HT1080 (cell line): ENCODE measurements around the gene FZR1. TPM values are rescaled to one million over a fixed set of nuclear protein-coding genes. Genes with fewer than 3 reads are reported as not detected.
"Not testable (repeated sequence)": the region's sequence is repeated elsewhere in the genome, so short reads cannot be mapped to it uniquely, and the experiment has no call there.

ENCODE experiments used
- DNase-seq: peaks from one replicate; pipeline ENCODE4 v3.0.0-alpha.2; 2015; ENCODE audit warnings: low read depth
- total RNA-seq: library from RNA; depleted of rRNA; stranded (reverse); fragments of >200 nt; shearing (Covaris generic); gene quantifications from 2 replicates; pipeline ENCODE4 v1.2.3, GENCODE V29; 2014

FZR1 gene
- total RNA-seq, 1 experiment from 2014 or later, result 73.5 TPM

GRCh38 chr19:3570606-3571011, 64.5 kb downstream of the FZR1 start:
- no peak for DNase-seq

GRCh38 chr19:3572132-3572854, 66.2 kb downstream of the FZR1 start:
- DNase-seq, result peak; percentile 100

DNA sequence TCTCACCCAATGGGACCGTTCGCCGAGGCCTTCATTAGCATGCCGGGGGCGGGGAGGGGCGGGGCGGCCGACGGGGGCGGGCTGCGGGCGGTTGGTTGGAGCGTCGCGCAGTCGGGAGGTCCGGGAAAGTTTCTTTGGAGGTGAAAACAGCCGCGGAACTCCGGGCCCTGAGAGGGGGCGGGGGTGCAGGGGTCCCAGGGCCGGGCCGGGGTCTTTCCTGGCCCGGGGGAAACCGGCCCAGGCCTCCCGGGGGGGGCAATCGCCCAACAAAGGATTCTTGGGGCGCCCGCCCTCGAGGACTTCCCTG, 66.7 kb downstream of the FZR1 start, which contains the start of gene HMG20B:
Gene HMG20B, plus strand, starts transcription at position 90 of the 307 bp plus-strand sequence. CDS start 366 bp downstream, outside the sequence.
- DNase-seq, result no peak

DNA sequence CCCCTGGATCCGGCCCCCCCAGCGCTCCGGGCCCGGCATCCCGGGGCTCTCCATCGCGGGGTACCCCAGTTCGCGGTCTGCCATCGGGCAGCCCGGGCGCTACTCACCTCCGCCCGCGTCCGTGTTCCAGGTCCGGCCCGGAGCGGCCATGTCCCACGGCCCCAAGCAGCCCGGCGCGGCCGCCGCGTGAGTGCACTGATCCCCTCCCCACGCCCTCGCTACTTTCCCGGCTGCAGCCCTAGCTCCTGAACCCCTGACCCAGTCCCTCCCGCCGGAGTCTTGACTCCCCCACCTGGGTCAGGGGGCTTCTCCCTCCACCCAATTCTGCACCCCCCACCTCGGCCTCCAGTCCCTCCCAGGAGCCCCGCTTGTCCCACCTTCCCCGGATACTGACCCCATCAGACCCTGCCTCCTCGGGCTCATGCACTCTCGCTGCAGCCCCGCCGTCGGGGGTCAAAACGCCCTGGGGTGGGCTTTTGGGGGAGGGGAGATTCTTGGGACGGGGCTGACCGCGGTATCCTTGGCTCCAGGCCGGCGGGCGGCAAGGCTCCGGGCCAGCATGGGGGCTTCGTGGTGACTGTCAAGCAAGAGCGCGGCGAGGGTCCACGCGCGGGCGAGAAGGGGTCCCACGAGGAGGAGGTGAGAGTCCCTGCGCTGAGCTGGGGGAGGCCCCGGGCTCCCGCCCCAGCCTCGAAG, 67.2 kb downstream of the FZR1 start:
- DNase-seq, result no peak

- peak; percentile 91 for DNase-seq
Measured at GRCh38 chr19:3573858-3574637, 67.9 kb downstream of the FZR1 start.

GRCh38 chr19:3575260-3575741, 69.2 kb downstream of the FZR1 start:
- DNase-seq, result peak; percentile 65

DNA sequence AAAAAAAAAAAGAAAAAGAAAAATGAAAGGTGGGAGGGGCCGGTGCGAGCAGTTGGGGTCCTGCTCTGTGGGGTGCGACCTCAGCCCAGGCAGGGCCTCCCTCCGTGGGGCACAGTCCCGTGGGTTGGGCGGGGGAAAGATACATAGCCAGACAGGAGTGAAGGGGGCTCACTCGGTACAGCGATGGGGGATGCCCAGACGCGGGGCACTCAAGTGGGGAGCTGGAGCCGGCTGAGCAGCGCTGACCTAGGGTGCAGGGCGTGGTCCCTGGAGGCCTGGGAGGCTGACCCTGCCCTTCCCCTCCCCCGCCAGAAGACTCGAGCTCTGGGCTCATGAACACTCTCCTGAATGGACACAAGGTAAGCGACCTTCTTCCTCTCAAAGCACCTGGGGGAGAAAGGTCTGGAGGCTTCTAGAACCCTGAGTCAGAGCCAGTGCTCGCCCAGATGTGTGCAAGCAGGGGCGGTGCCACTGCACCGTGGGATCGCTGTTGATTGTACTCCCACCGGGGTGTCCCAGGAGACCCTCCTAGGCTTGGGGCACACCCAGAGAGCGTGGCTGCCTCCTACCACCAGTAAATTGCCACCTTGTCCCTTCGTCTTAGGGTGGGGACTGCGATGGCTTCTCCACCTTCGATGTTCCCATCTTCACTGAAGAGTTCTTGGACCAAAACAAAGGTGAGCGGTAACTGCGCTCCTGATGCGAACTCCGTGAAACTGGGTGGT, 70.0 kb downstream of the FZR1 start:
- no peak for DNase-seq

- no peak for DNase-seq
Measured at GRCh38 chr19:3576696-3577443, 70.8 kb downstream of the FZR1 start.

DNA sequence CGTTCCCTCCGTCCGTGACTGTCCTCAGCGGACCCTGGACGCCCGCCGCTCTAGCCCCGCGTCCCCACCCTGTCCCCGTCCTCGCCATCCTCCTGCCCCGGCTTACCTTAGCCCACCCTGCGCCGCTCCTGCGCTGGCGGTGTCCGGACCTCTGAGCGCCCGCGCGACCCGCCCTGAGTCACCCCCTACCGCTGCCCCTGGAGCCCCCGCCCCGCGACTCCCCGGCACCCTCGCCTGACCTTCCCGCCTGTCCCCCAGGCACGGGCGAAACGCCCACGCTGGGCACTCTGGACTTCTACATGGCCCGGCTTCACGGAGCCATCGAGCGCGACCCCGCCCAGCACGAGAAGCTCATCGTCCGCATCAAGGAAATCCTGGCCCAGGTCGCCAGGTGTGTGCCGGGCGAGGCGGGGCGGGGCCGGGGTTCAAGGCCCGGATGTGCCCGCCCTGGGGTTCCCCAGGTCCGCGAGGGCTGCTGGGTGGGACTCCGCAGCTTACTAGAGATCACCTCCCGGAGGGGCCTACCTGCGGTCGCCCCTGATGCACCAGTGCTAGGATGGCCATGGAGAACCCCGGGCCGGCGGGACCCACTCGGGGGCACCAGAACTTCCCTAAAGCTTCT, 71.7 kb downstream of the FZR1 start:
- DNase-seq, result no peak

DNA sequence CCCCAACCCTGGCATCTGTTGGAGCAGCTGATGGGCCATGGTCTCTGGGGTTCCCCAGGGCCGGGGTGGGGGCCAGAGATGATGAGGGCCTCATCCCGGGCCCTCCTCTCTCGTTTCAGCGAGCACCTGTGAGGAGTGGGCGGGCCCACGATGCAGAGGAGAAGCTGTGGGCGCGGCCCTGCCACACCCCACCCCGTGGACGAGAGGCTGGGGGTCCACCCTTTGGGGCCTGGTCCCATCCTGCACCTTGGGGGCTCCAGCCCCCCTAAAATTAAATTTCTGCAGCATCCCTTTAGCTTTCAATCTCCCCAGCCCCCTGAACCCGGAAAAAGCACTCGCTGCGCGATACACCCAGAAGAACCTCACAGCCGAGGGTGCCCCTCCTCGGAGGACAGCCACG, 72.3 kb downstream of the FZR1 start:
- no peak for DNase-seq

DNA sequence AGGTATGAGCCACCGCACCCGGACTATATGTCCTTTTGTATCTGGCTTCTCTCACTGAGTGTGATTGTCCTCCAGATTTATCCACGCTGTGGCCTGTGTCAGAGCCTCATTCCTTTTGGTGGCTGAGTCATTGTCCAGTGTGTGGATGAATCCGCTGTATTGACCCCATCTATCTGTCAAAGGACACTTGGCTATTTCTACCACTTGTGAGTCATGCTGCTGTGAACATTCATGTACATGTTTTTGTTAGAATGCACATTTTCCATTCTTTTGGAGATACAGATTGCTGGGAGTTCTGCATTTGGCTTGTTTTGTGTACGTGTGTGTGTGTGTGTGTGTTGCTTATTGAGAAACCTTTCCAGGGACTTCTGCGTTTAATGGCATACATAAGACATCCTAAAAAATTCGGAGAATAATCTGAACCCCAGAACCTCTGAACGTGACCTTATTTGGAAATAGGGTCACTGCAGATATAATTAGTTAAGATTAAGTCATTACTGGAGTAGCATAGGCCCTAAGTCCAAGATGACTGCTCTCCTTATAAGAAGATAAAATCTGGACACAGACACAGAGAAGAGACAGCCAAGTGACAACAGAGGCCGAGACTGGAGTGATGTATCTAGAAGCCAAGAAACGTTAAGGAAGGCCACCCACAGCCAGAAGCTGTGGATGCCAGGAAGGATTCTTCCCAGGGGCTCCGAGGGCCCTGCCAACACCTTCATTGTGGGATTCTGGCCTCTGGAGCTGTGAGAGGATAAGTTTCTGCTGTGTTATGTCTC, 74.2 kb downstream of the FZR1 start:
- DNase-seq, result peak; percentile 83

- not testable (repeated sequence) for DNase-seq
Measured at GRCh38 chr19:3581792-3582191, 75.7 kb downstream of the FZR1 start.

DNA sequence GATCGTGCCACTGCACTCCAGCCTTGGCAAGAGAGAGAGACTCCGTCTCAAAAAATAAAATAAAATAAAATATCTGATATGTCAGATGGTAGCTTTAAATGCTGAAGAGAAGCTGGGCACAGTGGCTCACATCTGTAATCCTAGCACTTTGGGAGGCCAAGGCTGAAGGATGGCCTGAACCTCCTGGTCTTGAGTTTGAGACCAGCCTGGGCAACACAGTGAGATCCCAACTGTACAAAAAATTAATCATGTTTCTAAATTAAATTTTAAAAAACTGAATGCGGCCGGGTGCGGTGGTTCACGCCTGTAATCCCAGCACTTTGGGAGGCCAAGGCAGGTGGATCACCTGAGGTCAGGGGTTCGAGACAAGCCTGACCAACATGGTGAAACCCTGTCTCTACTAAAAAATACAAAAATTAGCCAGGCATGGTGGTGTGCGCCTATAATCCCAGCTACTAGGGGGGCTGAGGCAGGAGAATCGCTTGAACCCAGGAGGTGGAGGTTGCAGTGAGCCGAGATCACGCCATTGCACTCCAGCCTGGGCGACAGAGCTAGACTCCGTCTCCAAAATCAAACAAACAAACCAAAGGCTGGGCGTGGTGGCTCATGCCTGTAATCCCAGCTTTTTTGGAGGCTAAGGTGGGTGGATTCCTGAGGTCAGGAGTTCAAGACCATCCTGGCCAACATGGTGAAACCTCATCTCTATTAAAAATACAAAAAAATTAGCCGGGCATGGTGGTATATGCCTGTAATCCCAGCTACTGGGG, 78.1 kb downstream of the FZR1 start:
- not testable (repeated sequence) for DNase-seq

- DNase-seq, result no peak
Measured at GRCh38 chr19:3585301-3586126, 79.4 kb downstream of the FZR1 start, which contains the start of gene GIPC3. Gene GIPC3, plus strand, starts transcription at chr19:3585478. Its CDS starts 120 bp downstream, at chr19:3585598.

DNA sequence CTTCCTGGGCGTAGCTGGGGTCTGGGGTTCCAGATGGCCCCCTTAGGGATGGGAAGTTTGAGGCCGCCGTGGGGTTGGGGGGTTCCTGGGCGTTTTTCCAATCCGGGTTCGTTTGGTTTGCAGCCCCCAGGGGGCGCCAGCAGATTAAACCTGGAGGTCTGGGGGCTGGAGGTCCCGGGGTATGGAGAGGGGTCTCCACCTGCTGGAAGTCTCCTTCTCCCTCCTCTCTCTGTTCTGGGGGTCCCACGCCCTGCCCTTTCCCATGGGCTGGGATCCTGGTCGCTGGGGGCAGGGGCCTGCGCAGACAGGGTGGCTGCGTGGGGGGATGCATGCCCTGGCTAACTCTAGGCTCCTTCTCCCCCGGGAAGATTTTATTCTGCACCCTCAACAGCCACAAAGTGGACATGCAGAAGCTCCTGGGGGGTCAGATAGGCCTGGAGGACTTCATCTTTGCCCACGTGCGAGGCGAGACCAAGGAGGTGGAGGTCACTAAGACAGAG, 80.1 kb downstream of the FZR1 start:
- DNase-seq, result no peak

DNA sequence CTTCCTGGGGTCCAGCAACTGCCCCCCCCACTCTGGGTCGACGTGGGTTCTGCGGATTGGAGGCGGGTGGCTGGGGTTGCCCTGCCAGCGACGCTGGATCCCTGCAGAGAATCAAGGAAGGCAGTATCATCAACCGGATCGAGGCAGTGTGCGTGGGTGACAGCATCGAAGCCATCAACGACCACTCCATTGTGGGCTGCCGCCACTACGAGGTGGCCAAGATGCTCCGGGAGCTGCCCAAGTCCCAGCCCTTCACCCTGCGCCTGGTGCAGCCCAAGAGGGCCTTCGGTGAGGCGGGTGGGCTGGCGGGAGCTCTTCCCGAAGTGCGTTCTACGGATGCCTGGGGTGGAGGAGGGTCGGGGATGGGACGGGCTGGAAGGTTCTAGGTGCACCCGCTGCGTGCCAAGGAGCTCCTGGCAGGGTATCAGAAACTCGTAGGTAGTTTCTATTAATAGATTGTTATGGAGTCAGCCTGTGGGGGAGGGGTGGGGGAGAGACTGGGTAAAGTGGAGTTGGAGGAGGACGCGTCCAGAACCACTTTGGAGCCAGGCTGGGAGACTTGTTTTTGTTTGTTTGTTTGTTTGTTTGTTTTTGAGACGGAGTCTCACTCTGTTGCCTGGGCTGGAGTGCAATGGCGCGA, 80.7 kb downstream of the FZR1 start:
- no peak for DNase-seq
